ENCODE data around the gene QSOX2. TPM values are rescaled to one million over a fixed set of nuclear protein-coding genes. Genes with fewer than 3 reads are reported as not detected.

The QSOX2 gene
- total RNA-seq, 1 experiment from 2014 or later: 34.6 TPM

- Histone ChIP-seq H3K79me2 (ENCODE audit: low read depth) (no peaks in the 10 kb centered on the region), H3K27me3 (ENCODE audit: insufficient read depth, low read depth) (peaks cover 20% of the 10 kb centered on the region; the same call in 1 of the 2 replicates), H3K4me1 (replicated peaks; ENCODE audit: insufficient read depth) (peaks cover 12% of the 10 kb centered on the region), H3K9me2 (ENCODE audit: insufficient read depth) (no peaks in the 10 kb centered on the region), H3K9me3 (ENCODE audit: insufficient read depth, low read depth) (no peaks in the 10 kb centered on the region), H3K27ac (no peak overlapping the region), H3F3A (ENCODE audit: insufficient read depth, low read depth) (no peaks in the 10 kb centered on the region), H3K4me3 (no peak overlapping the region), H2AFZ (no peak overlapping the region), H3K36me3 (ENCODE audit: low read depth) (no peaks in the 10 kb centered on the region), H3K4me2 (peak overlapping the region; percentile 61), H4K20me1 (ENCODE audit: insufficient read depth) (no peaks in the 10 kb centered on the region)
- intact Hi-C loops (cut with micrococcal nuclease; ENCODE audit: unreplicated experiment): no loop called here
- no TSS peak for BruUV-seq (replicated peaks)
- DNase-seq: no peak
- ChIA-PET POLR2A (ENCODE audit: unreplicated experiment) (no interaction called here), CTCF (no interaction called here)
- TF ChIP-seq EZH2 (IDR thresholded peaks at IDR 0.05; ENCODE audit: low read depth): no peak
- no peak for TF ChIP-seq CTCF (conservative IDR thresholded peaks at IDR 0.05)
Measured at GRCh38 chr9:136197084-136197875, 48.3 kb downstream of the QSOX2 start.

- Histone ChIP-seq H2AFZ (no peak overlapping the region), H3K36me3 (ENCODE audit: low read depth) (no peaks in the 10 kb centered on the region), H3K27me3 (ENCODE audit: insufficient read depth, low read depth) (peaks cover 25% of the 10 kb centered on the region; the same call in 1 of the 2 replicates), H3K27ac (no peak overlapping the region), H3K9me3 (ENCODE audit: insufficient read depth, low read depth) (no peaks in the 10 kb centered on the region), H3K79me2 (ENCODE audit: low read depth) (no peaks in the 10 kb centered on the region), H3K4me3 (peak overlapping the region; percentile 6; the same call in 1 of the 2 replicates), H3K4me1 (replicated peaks; ENCODE audit: insufficient read depth) (peaks cover 12% of the 10 kb centered on the region), H3F3A (ENCODE audit: insufficient read depth, low read depth) (no peaks in the 10 kb centered on the region), H4K20me1 (ENCODE audit: insufficient read depth) (no peaks in the 10 kb centered on the region), H3K9me2 (ENCODE audit: insufficient read depth) (no peaks in the 10 kb centered on the region), H3K4me2 (peak overlapping the region; percentile 61)
- DNase-seq: peak; percentile 40 to 43
- POLR2A ChIA-PET (ENCODE audit: unreplicated experiment): no interaction called here
- TF ChIP-seq EZH2 (IDR thresholded peaks at IDR 0.05; ENCODE audit: low read depth) (no peak), CTCF (conservative IDR thresholded peaks at IDR 0.05) (no peak)
- no TSS peak for BruUV-seq (replicated peaks)
- intact Hi-C loops (cut with micrococcal nuclease; ENCODE audit: unreplicated experiment): no loop called here
- CTCF ChIA-PET: no interaction called here
Measured at GRCh38 chr9:136196404-136197083, 49.1 kb downstream of the QSOX2 start.

GRCh38 chr9:136194540-136194939 is 51.1 kb downstream of the QSOX2 start:
- no peak for DNase-seq
- H4K20me1 ChIP-seq (ENCODE audit: insufficient read depth): no peaks in the 10 kb centered on the region
- CTCF ChIA-PET: no interaction called here
- no peaks in the 10 kb centered on the region for H3K9me3 ChIP-seq (ENCODE audit: insufficient read depth, low read depth)
- H2AFZ ChIP-seq: no peak overlapping the region
- peaks cover 12% of the 10 kb centered on the region for H3K4me1 ChIP-seq (replicated peaks; ENCODE audit: insufficient read depth)
- POLR2A ChIA-PET (ENCODE audit: unreplicated experiment): no interaction called here
- no peak overlapping the region for H3K27ac ChIP-seq
- H3K9me2 ChIP-seq (ENCODE audit: insufficient read depth): no peaks in the 10 kb centered on the region
- H3K79me2 ChIP-seq (ENCODE audit: low read depth): no peaks in the 10 kb centered on the region
- no peaks in the 10 kb centered on the region for H3F3A ChIP-seq (ENCODE audit: insufficient read depth, low read depth)
- peaks cover 27% of the 10 kb centered on the region for H3K27me3 ChIP-seq (ENCODE audit: insufficient read depth, low read depth)
- BruUV-seq (replicated peaks): no TSS peak
- H3K4me2 ChIP-seq: no peak overlapping the region
- TF ChIP-seq CTCF (conservative IDR thresholded peaks at IDR 0.05) (no peak), EZH2 (IDR thresholded peaks at IDR 0.05; ENCODE audit: low read depth) (no peak)
- intact Hi-C loops (cut with micrococcal nuclease; ENCODE audit: unreplicated experiment): no loop called here
- H3K36me3 ChIP-seq (ENCODE audit: low read depth): no peaks in the 10 kb centered on the region
- H3K4me3 ChIP-seq: no peak overlapping the region
